ENCODE results near the gene ALDH1B1.
A peak's percentile ranks its signal among the peaks of the same experiment; 100 is the strongest.

The ALDH1B1 gene

DNA sequence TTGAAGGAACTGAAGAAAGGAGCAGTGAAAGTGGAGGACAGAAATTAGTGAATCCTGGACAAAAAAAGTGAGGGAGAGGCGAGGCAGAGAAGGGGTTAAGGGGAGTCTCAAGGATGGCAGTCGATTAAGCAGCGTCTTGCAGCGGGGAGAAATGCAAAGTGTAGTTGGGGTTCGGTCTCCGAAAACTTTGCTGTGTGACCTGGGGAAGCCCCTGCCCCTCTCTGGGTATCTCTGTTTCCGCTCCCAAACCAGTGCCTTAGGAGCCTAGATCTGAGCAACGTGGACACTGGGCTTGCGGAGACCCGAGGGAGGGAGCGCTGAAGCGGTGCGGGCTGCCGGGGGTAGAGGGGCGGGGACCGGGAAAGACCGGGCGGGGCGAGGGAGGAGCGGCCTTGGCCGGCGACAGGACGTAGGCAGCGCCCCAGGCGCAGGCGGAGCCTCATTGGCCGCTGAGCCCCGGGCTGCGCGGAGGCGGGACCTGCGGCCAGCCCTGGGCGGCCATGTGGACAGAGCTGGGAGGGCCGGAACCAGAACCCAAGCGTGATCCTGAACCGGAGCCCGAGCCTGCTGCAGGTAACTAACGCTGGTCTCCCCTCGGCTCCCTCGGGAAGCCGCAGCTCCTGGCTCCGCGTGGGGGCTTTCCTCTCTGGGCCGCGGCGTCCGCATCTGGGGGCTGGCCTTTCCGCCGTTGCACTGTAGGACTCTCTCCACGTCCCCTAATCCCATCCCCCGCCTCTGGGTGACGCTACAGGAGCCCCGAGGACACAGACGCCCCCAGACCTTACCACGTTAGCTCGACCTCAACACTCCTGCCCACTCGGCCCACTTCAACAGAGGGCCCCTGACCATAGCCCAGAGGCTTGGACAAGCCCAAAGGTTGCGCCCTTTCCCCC, at the start of gene ALDH1B1:
Gene ALDH1B1, plus strand, starts transcription at position 468 of the 893 bp plus-strand sequence. CDS start 3,047 bp downstream, outside the sequence.
- peak within 1 kb of the TSS; percentile 92 to 96 for H3K4me3 Mint-ChIP-seq
- DNase-seq: peak; percentile 65 to 74
- H3K27ac Mint-ChIP-seq: peak within 1 kb of the TSS; percentile 94 to 97
- peaks cover 25% of the 10 kb centered on the region for H3K4me1 Mint-ChIP-seq
- peaks cover 21% of the 10 kb centered on the region for H3K27me3 Mint-ChIP-seq
- peak; percentile 96 for ATAC-seq
- H3K9me3 Mint-ChIP-seq: peaks cover 3 to 10% of the 10 kb centered on the region in 2 donors

DNA sequence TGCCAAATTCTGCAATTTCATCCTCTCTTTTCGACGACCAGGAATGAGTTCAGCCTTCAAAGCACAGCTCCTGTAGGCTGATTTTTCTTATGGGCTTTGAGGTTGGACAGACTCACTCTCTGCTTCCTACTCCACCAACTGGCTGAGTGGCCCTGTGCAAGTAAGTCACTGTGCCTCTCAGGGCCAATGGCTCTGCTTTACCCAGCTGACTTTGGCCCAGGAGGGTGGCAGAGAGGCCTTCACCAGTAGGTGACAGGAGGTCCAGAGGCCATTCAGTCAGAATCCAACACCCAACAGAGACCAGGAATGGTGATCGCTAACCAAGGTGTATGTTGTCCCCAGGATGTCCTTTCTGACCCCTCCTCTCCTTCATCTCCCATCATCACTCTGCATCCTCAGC, 49.5 kb upstream of the ALDH1B1 start:
- H3K4me3 Mint-ChIP-seq: no peak overlapping the region
- peaks cover 5% of the 10 kb centered on the region in 2 donors for H3K9me3 Mint-ChIP-seq
- H3K27me3 Mint-ChIP-seq: peaks cover 10% of the 10 kb centered on the region
- H3K27ac Mint-ChIP-seq: no peak overlapping the region
- ATAC-seq: no peak
- no peaks in the 10 kb centered on the region for H3K4me1 Mint-ChIP-seq
- no peak for DNase-seq

DNA sequence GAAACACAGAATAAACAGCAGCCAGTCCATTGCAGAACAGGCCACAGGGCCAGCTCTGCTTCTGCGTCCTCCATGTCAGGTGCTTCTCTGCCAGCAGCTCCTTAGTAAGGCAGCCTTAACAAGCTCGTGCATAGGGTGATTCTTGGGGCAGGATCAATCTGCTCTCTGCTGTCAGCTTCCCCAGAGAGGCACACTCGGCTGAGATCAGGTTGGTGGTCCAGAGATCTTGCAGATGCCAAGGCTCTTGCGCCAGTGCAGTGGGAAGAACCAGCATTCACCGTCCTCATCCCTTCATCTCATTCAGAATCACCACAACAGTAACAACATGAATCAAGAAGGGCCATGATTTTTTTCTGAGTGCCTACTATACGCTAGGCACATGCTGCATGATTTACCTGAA, 49.0 kb upstream of the ALDH1B1 start:
- H3K9me3 Mint-ChIP-seq: peaks cover 5% of the 10 kb centered on the region in 2 donors
- no peak overlapping the region for H3K4me3 Mint-ChIP-seq
- no peaks in the 10 kb centered on the region for H3K4me1 Mint-ChIP-seq
- H3K27me3 Mint-ChIP-seq: peaks cover 10% of the 10 kb centered on the region
- no peak for ATAC-seq
- no peak overlapping the region for H3K27ac Mint-ChIP-seq
- DNase-seq: no peak

DNA sequence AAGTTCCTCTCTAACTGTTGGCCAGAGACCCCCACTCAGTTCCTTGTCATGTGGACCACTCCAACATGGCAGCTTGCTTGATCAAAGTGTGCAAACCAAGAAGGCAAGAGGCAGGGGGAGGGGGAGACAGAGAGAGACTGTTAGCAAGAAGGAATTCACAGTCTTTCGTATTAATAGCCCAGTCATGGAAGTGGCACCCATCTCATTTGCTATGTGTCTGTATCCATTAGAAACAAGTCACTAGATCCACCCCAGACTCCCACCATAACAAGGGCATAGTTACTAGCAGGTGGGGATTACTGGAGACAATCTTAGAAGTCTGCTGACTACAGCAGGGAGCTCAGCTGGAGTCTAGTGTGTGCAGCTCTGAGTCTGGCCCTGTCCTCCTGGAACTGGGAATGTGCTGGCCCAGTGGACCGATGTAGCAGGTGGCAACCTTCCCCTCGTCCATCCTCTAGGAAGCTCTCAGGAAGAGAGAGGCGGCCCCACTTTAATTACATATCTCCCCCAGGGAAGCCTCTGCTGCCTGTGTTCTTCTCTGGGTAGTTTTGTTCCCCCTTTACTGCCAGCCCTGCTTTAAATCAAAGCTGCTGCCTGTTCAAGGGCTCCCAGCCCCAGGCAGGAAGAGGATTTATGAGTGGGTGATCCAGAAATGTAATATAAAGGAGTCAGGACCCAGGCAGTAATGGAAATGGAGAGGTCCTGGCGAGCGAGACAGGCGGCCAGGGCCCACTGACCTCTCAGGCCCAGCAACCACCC, 47.8 kb upstream of the ALDH1B1 start:
- peaks cover 5% of the 10 kb centered on the region in 2 donors for H3K9me3 Mint-ChIP-seq
- peaks cover 18% of the 10 kb centered on the region for H3K27me3 Mint-ChIP-seq
- H3K27ac Mint-ChIP-seq: no peak overlapping the region
- DNase-seq (no peak), ATAC-seq (no peak)
- H3K4me1 Mint-ChIP-seq: no peaks in the 10 kb centered on the region
- H3K4me3 Mint-ChIP-seq: no peak overlapping the region

DNA sequence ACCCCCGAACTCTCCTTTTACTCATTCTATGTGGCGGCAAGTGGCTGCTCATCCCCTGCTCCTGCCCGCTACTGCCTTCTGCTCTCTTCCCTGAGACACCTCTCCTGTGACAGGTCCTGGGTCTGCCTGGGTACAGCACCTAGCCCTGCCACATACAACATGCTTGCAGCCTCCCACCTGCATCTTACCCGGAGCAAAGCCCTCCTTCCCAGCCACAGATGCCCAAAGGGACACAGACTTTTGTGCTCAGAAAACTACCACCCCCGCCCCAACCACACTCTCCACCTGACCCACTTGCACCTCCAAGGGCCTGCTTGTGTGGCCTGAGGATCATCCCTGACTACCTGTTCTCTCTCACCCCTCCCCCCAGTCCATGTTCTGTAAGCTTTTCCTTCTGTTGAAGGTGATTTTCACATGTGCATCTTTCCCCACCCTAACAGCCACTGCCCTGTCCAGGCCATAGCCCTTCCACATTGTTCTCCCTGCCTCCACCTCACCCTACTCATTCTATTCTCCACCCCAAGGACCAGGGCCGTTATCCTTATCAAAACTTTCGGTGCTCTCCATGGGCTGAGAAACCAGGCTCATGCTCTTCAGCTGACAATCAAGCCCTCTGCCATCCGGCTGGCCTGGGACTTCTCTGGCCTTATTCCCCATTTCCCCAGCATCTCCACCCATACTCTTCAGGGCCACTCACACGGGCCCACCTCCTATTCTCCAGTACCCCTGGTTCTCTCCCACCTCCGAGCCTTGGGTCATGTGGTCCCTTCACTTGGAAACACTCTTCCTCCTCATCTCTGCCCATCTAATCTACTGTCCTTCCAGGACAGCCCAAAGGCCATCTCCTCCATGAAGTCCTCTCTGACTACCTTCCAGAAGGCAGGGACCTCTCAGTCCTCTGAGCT, 46.4 kb upstream of the ALDH1B1 start:
- Mint-ChIP-seq H3K27ac (peak overlapping the region; percentile 0 to 1), H3K4me1 (no peaks in the 10 kb centered on the region), H3K27me3 (peaks cover 18% of the 10 kb centered on the region), H3K9me3 (peaks cover 0 to 5% of the 10 kb centered on the region in 2 donors), H3K4me3 (no peak overlapping the region)
- DNase-seq: no peak
- no peak for ATAC-seq

DNA sequence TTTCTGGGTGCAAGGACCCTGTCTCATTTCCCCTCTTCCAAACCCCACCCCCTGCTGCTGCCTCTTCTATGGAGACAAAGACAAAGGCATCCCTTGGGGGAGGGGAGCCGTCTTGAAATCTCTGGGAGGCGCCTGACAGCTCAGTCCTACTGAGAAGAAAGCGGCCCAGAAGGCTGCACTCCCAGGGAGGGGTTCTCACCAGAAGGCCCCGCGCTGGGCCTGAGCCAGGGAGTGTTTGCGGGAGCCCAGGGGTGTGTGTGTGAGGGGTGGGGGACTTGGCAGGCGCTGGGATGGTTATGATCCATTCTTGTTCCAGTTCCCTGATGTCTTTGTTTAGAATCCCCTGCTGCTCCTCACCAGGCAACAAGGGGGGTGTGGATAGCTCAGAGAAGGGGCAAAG, 45.7 kb upstream of the ALDH1B1 start:
- Mint-ChIP-seq H3K4me3 (no peak overlapping the region), H3K9me3 (peaks cover 0 to 5% of the 10 kb centered on the region in 2 donors), H3K27me3 (peaks cover 18% of the 10 kb centered on the region), H3K27ac (no peak overlapping the region), H3K4me1 (no peaks in the 10 kb centered on the region)
- no peak for DNase-seq
- peak; percentile 43 for ATAC-seq

DNA sequence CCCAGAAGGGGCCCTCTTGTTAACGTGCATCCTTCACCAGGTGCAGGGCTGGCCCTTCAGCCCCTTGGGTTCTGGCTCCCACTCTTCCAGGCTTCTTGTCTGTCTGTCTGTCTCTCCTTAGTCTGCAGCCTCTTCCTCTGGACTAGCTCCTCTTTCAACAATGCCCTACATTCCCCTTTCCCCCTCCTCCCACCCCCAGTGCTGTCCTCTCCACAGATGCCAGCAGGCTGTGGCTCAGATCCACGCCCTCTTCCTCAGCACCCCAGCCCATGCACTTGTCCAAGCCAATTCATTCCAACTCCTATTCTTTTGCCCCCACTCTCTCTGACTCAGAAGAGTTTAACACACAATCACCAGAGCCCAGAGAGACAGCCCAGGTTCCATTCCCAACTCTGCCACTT, 45.2 kb upstream of the ALDH1B1 start:
- Mint-ChIP-seq H3K9me3 (peaks cover 0 to 5% of the 10 kb centered on the region in 2 donors), H3K4me3 (no peak overlapping the region), H3K27ac (no peak overlapping the region), H3K4me1 (no peaks in the 10 kb centered on the region), H3K27me3 (peaks cover 18% of the 10 kb centered on the region)
- peak; percentile 12 for ATAC-seq
- DNase-seq: no peak

DNA sequence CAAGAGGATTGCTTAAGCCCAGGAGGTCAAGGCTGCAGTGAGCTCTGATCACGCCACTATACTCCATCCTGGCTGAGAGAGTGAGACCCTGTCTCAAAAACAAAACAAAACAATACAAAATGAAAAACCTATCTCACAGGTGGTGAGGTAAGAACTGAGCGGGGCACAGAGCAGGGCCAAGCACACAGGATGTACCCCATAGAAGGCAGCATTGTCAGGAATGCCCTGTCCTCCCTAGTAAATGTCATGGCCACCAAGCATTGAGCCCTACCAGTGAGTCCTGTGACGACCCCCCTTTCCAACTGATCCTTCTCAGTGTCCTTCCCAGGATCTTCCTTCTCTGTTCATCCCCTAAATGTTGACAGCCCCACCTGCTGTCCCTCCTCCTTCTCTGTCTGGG, 44.6 kb upstream of the ALDH1B1 start:
- ATAC-seq: no peak
- DNase-seq: no peak
- no peaks in the 10 kb centered on the region for H3K9me3 Mint-ChIP-seq
- H3K4me3 Mint-ChIP-seq: no peak overlapping the region
- no peaks in the 10 kb centered on the region for H3K4me1 Mint-ChIP-seq
- no peak overlapping the region for H3K27ac Mint-ChIP-seq
- H3K27me3 Mint-ChIP-seq: peaks cover 18% of the 10 kb centered on the region

DNA sequence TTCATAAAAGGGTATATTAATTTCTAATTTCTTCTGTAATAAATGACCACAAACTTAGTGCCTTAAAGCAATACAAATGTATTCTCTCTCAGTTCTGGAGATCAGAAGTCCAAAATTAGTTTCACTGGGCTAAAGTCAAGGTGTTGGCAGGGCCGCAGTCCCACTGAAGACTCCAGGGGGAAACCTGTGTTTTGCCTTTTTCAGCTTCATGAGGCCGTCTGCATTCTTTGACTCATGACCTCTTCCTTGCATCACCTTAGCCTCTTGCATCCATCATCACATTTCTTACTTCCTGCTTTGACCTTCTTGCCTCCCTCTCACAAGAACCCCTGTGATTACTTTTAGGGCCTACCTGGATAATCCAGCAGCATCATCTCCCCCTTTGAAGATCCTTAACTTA, 42.0 kb upstream of the ALDH1B1 start:
- DNase-seq (no peak), ATAC-seq (no peak)
- Mint-ChIP-seq H3K4me3 (no peak overlapping the region), H3K4me1 (no peaks in the 10 kb centered on the region), H3K27ac (no peak overlapping the region), H3K27me3 (peaks cover 13% of the 10 kb centered on the region), H3K9me3 (no peaks in the 10 kb centered on the region)

DNA sequence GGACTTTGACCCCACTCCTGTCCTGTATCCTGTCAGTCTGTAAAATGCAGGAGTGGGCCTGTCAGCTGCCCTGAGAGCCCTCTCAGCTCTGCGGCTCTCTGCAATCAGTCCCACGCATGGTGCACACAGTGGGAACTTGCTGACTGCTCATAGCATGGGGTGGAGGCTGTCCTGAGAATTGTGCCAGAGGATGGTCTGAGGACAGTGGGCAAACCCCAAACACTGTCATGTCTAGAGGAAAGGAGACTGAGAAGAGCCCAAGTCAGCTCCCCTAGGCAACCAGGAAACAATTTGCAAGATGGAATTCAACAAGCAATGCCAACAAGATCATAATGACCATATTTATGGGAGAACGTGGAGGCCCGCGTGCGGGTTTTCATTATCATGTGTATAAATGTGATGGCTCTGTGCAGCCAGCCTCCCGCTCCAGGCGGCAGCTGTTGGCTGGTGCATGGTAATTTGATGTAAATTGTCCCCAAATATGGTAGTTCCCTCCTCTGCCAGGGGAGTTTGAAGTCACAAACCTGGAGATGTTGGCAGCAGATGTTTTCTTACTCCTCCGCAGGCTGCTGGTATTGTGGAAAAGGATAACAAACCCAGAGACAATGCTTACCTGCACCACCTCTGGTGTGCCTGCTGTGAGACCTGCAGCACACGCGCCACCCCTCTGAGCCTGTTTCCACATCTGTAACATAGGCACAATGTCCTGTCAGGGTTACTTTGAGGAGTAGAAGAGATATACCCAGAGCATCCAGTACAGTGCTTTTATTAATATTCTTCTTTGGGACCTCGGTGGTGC, 39.8 kb upstream of the ALDH1B1 start:
- Mint-ChIP-seq H3K4me1 (no peaks in the 10 kb centered on the region), H3K4me3 (no peak overlapping the region), H3K27me3 (peaks cover 8% of the 10 kb centered on the region), H3K27ac (no peak overlapping the region), H3K9me3 (no peaks in the 10 kb centered on the region)
- no peak for ATAC-seq
- no peak for DNase-seq

DNA sequence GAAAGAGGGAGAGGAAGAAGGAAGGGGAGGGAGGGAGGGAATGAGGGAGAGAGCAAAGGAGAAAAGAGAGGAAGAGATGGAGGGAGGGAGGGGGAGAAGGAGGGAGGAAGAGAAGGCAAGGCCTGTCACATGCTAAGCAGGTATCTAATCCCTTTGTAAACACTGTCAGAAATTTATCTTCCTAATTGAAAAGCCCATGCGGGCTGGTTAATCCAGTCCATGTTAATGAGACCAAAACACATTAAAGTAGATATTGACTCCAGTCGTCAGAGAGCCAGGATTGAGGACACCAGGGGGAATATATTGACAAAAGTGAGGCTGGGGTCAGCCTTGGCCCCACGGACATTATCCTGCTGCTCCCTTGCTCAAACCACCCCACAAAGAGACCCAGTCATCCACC, 37.4 kb upstream of the ALDH1B1 start:
- no peak overlapping the region for H3K4me3 Mint-ChIP-seq
- DNase-seq (no peak), ATAC-seq (no peak)
- no peaks in the 10 kb centered on the region for H3K4me1 Mint-ChIP-seq
- H3K27me3 Mint-ChIP-seq: no peaks in the 10 kb centered on the region
- no peak overlapping the region for H3K27ac Mint-ChIP-seq
- no peaks in the 10 kb centered on the region for H3K9me3 Mint-ChIP-seq

DNA sequence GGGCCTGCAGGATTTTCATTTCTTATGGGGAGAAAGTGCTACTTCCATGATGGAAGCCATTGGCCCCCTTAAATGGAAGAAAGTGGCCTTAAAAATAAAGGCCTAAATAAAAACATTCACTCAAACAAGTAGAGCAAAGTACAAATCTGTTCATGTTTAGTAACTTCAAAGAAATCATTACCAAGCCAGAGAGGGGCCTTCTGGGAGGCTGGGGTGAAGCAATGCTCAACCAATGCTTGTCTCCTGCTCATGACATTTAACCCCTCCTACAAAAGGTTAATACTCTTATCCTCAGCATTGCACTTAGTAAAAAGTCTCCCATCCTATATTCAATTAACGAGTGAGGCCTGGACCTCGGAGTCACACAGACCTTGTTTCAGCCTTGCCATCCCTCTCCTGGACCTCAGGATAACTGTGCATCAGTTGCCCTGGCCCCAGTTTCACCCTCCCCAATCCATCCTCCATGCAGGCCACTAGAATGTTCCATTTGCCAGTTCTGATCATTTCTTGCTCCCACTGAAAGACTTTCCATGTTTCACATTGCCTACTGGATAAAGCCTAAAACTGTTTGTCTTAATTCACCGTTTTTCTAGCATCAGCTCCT, 36.9 kb upstream of the ALDH1B1 start:
- ATAC-seq: no peak

DNA sequence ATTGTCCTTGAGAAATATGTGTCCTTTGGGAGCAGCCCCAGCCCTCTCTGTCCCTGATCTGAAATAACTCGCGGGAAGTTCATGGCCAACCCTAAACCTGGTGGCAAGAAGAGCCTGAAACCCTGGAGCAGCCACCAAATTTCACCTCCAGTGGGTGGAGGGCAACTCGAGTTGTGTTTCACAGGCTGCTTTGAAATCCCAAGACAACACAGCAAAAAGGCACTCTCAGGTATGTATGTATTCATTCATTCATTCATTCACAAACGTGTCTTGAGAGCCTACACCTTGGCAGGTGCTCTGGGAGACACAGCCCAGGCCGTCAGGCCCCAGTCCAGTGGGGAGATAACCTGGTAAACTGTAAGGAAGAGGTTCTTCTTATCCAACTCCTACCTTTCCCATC, 35.7 kb upstream of the ALDH1B1 start:
- ATAC-seq (no peak), DNase-seq (no peak)
- no peaks in the 10 kb centered on the region for H3K9me3 Mint-ChIP-seq
- H3K4me1 Mint-ChIP-seq: no peaks in the 10 kb centered on the region
- no peak overlapping the region for H3K27ac Mint-ChIP-seq
- H3K27me3 Mint-ChIP-seq: no peaks in the 10 kb centered on the region
- H3K4me3 Mint-ChIP-seq: no peak overlapping the region

More for the DNA sequence above, 36.9 kb upstream of the ALDH1B1 start:
- H3K4me3 Mint-ChIP-seq: no peak overlapping the region
- H3K27ac Mint-ChIP-seq: peak overlapping the region in 1 of 2 donors; percentile 21
- DNase-seq: no peak
- H3K27me3 Mint-ChIP-seq: no peaks in the 10 kb centered on the region
- H3K4me1 Mint-ChIP-seq: no peaks in the 10 kb centered on the region
- H3K9me3 Mint-ChIP-seq: no peaks in the 10 kb centered on the region

DNA sequence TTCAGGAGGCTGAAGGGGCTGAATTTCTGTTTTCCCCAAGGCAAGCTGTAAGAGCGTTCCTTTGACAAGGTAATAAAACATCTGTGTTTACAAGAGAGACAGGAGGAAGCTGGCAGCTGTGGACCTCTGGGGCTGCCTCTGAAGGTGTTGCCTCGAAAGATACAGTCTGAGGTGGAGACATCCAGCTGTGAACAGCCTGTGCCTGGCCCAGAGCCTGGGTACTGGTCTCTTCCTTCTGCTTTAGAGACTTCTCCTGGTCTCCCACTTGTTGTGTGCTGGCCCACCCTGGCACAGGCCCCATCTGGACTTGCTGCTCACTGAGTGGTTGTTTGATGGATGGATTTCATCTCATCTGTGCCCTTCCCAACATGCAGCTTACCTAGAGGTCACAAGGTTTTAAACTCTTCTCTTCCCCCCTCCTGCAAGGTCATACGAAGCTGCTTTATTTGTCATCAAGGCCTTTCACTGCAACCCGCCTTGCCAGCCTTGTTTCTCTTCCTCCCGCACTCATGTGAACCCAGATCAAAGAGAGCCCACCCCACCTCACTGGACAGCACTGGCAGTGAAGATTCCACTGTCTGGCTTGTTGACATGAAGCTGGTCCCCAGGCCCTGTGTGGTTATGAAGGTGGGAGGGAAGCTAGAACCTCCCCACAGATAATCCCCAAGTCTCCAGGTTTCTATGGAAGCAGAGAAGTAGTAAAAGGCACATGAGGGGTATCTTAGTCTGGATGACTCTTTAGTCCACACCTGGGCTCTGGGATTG, 35.0 kb upstream of the ALDH1B1 start:
- no peak for DNase-seq
- no peak overlapping the region for H3K4me3 Mint-ChIP-seq
- H3K27ac Mint-ChIP-seq: peak overlapping the region in 1 of 2 donors; percentile 3
- ATAC-seq: no peak
- no peaks in the 10 kb centered on the region for H3K9me3 Mint-ChIP-seq
- H3K4me1 Mint-ChIP-seq: no peaks in the 10 kb centered on the region
- no peaks in the 10 kb centered on the region for H3K27me3 Mint-ChIP-seq
